ENCODE measurements around the gene ZNF664.
"Not testable (repeated sequence)": the region's sequence is repeated elsewhere in the genome, so short reads cannot be mapped to it uniquely, and the experiment has no call there.

Gene ZNF664

GRCh38 chr12:123942238-123942653 is 30.8 kb upstream of the ZNF664 start:
- no peak for FAIRE-seq

GRCh38 chr12:123942911-123943648 is 29.9 kb upstream of the ZNF664 start:
- FAIRE-seq: no peak

- FAIRE-seq: no peak
Observed at GRCh38 chr12:123943816-123944215, 29.2 kb upstream of the ZNF664 start.

- FAIRE-seq: no peak
Observed at GRCh38 chr12:123944696-123945095, 28.3 kb upstream of the ZNF664 start.

GRCh38 chr12:123945287-123946151 is 27.5 kb upstream of the ZNF664 start:
- no peak for FAIRE-seq

DNA sequence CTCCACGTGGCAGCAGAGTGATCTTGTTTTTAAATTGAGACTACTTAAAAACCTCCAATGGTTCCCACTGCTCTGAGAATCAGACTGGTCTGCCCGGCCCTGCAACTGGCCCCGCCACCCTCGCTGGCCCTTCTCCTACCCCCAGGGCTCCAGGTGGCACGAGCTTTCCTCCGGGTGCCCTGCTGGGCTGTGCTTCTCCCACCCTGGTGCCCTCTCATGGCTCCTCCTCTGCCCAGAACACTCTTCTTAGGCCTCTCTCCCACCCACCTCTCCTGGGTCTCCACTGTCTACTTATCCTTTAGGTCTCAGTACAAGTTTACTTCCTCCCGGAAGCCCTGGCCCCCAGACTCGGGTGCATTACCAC is 26.9 kb upstream of the ZNF664 start:
- FAIRE-seq: no peak

DNA sequence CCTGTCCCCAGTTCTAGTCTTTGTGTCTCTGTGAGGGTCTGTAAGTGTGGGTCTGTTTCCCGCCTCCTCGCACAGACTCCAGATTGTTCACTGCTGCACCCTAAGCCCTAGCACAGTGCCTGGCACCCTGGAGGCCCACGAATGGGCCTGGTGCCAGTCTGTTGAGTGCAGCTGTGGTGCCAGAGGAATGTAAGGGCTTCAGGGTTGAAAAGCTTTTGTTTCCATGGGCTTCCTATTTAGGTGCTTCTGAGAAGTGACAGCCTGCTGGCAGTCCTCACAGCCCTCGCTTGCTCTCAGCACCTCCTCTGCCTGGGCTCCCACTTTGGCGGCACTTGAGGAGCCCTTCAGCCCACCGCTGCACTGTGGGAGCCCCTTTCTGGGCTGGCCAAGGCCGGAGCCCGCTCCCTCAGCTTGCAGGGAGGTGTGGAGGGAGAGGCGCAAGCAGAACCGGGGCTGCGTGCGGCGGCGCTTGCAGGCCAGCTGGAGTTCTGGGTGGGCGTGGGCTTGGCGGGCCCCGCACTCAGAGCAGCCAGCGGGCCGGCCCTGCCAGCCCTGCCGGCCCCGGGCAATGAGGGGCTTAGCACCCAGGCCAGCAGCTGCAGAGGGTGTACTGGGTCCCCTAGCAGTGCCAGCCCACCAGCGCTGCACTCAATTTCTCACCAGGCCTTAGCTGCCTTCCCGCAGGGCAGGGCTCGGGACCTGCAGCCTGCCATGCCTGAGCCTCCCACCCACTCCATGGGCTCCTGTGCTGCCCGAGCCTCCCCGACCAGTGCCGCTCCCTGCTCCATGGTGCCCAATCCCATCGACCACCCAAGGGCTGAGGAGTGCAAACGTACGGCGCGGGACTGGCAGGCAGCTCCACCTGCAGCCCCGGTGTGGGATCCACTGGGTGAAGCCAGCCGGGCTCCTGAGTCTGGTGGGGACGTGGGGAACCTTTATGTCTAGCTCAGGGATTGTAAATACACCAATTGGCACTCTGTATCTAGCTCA is 26.2 kb upstream of the ZNF664 start:
- FAIRE-seq: not testable (repeated sequence)

GRCh38 chr12:123947531-123947930 is 25.5 kb upstream of the ZNF664 start:
- FAIRE-seq: not testable (repeated sequence)

- FAIRE-seq: no peak
Observed at GRCh38 chr12:123948401-123948795, 24.6 kb upstream of the ZNF664 start.

GRCh38 chr12:123948796-123949769 is 23.9 kb upstream of the ZNF664 start:
- FAIRE-seq: no peak

- no peak for FAIRE-seq
Observed at GRCh38 chr12:123949770-123950165, 23.2 kb upstream of the ZNF664 start.

DNA sequence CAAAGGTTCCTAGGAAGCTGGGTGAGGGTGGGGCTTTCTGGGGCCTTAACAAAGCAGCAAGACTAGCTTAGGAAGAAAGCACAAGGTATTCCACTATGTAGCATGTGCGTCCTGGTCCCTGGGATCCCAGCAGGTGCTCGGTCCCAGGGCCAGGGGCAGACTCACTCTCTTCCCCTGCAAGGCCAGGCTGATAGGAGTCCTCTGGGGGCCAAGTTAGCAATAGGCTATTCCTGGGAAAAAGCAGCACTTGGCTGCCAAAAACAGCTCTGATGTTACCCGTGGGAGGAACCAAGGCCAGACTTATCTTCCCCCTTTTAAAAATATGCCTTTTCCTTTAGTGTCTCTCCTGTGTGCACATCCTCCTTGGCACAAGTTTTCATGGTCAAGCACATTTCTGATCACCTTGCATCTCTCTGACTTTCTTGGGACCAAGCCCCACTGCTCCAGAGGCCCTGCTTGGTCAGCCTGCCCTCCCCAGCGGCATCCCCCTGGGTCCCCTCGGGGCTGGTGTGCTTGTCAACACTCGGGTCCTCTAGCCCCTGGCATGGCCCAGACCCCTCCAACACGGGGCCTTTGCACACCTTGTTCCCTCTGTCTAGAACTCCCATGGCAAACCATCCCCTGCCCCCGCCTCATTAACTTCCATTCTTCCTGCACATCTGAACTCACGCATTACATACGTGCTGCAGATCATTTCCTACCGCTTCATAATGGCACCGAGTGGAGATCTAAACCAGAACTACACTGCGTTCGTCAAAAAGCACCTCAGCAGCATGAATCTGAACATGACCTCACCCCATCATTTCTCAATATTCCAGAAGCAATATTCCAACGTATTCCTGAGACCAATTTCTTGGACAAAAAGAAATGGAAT is 22.3 kb upstream of the ZNF664 start:
- no peak for FAIRE-seq

GRCh38 chr12:123951467-123951866 is 21.5 kb upstream of the ZNF664 start:
- no peak for FAIRE-seq

DNA sequence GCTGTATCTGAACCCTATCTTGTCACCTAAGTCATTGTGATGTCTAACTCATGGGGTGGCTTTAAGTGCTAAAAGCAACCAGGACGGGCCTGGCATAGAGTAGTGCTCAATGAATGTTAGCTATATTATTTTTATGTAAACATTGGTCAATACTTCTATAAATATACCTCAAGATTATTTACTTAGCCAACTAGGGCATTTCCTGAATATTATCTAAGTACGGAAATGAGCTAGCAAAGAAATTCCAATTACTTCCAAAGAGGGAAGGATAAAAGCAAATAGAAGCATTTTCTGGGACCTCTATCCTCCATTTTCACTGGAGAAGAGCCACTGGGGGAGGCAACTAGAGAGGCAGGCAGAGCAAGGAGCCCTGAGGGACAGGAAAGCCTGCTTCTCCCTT is 21.0 kb upstream of the ZNF664 start:
- no peak for FAIRE-seq

DNA sequence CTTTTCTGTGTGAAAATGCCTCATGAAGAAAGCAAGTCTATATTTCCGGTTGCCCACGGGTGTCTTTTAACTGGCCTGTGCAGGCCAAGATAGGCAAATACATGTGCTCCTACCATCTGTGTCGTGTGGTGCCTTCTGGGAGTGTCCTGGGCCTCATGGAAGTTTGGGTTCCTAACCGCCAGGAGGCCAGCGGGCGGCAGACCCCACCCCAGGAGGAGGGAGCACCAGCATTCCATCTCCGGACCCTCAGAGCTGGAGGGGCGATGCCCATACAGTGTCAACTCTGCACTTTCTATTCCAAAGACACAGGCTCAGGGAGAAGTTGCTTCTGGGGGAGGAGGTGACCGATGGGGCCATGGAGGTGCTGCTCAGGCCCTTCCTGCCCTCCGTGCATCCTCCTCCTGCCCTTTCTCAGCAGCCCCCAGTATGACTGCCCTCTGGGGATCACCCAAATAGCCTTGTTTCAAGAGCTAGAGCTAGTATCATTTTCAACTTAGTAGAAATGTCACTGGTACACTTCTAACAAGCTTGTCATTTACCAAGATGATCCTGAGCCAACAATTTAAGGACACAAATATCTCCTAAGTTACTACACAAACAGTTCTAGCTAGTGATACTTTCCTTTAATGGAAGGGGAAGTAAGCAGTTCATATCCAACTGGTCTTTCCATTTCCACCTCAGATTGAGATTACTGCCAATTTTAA is 18.2 kb upstream of the ZNF664 start:
- no peak for FAIRE-seq

DNA sequence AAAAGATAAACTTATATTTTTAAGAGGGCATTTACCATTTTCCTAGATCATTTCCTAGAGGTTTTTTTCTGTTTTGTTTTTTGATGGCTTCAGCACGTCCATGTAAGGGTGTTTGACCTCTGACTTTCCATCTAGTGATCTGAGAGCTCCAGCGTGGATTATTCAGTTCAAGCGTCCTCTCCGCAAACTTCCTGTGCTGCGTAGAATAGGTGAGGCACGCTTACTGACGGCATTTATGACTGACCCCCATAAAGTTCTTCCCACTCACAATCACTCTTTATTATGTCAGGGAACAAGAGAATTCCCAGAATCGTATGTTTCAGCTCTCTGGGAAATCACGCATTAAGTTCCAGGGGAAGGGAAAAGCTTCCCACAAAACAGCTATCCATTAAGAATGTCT is 16.8 kb upstream of the ZNF664 start:
- FAIRE-seq: no peak

DNA sequence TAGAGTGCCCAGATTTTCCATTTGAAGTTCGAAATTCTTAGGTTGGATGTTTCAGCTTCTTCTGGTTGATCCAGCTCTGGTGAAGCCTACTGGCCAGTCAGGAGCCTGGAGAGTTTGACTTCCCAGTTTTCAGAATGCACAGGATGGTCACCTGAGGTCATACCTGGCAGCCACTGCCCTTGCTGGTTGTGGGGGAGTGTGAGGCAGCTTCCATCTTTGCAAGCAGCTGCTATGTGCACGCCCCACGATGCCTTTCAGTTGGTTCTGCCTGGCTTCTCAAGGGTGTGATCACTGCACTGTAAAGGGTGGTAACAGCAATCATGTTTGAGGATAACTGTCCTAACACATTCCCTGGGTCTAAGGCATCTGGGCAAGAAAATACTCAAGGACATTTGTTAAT is 15.8 kb upstream of the ZNF664 start:
- FAIRE-seq: no peak

DNA sequence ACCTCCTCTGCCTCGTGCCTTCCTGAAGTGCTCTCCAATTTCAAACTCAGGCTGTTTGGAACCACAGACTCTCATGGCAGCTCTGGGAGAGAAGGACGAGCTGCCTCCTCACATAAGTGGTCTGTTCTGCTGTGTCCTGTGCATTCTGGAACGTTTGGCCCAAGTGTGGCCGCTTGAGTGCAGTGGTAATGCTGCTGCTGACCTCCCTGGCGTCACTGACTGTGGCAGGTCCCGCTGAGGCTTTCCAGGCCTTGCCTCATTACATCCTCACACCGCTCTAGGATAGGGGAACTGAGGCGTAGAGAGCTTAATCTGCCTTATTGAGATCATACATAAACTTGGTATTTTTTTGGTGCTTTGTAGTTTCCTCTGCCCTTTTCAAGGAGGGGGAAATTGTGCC is 14.6 kb upstream of the ZNF664 start:
- FAIRE-seq: no peak

DNA sequence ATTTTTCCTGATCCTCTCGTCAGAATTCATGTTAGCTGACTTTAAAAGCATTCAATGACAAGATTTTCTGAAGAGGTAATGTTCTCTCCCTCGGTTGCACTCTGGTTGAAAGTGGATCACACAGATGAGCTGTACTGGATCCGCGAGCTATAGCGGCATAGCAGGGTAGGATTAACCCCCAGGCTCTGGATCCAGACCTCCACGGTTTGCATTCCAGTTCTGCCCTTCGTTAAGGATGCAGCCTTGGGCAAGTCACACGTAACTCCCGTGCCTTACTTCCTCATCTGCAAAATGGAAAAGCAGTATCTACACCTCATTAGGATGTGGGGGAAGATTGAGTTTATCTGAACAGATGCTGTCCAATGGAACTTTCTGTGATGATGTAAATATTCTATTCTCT is 14.1 kb upstream of the ZNF664 start:
- FAIRE-seq: no peak

All from islet of Langerhans (tissue), 1 donor.